Glomerular visceral epithelial cell (primary cell): ENCODE results near the gene SLC6A2.
A peak's percentile ranks its signal among the peaks of the same experiment; 100 is the strongest.
"Not testable (repeated sequence)": the region's sequence is repeated elsewhere in the genome, so short reads cannot be mapped to it uniquely, and the experiment has no call there.

ENCODE experiments used
- DNase-seq: peaks from one replicate; pipeline ENCODE4 v3.0.0-alpha.2; 2016; ENCODE audit errors: extremely low spot score

The SLC6A2 gene

DNA sequence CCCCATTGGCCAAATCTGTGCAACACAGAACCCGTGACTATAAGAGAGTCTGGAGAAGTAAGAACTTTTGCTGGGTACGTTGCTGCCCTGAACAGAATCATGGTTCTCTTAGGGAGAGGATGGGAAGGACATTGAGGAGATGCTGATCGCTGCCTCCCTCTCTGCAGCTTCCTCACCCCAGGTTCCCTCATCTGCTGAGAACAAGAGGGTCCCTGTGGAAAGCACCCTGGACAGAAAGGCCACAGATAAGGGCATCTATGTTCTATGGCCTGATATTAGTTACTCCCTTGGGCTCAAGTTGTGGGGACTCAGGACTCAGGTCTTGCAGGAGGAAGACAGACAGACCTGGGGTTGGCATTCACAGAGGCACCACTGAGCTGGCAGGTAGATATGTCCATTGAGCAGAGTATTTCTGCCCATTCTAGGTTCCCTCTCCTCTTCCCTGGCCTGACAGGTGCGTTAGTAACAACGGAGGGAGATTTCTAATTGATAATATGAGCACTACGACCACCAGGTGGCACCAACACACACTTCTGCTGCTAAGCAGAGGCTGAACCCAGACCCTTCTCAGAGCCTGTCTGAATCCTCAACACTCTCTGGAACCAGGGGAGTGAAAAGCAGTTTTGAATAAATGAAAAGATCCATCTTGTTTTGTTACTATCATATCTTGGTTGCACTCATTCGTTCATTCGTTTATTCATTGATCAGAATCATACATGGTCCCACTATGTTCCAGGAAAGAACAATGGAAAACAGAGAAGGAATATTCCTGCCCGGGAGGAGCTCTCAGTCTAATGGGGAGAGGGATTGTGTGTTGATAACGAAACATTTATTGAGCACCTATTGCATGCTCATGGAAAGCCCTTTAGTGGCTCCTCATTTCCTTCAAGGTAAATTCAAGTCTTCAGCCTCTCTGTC lies 56.4 kb downstream of the SLC6A2 start:
- peak; percentile 40 for DNase-seq

DNA sequence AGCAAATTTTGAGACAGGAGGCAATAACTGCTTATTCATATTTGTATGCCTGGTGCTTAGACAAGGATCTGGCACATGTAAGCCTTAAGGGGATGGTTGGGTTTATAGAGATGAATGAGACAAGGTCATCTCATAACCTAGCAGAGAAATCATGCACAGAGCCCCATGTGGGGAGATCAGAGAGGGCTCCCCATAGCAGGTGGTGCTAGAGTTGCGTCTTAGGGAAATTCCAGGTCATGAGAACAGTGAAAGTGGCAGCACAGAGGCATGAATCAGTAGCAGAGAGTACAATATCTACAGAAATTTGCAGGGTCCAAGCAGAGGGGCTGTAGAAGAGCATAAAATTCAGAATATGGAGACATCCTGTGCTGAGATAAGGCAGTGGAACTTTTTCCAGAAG lies 57.3 kb downstream of the SLC6A2 start:
- no peak for DNase-seq

DNA sequence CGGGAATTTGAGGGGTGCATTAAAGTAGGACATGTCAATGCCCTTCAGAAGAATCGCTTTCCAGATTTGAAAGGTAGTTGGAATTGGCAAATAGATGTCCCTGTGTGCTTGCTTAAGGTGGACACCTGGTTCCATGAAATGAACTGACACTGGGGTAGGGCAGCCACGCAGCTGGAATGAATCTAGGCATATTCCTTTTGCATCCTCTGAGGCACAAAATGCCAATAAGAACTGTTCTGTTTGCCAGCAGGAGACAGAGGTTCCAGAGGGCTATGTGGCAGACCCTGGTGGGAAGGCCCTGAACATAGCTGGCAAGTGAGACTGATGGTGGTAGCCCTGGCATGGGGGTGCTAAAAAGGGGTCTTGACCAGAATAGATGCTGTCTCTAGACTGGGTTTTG lies 61.5 kb downstream of the SLC6A2 start:
- no peak for DNase-seq

DNA sequence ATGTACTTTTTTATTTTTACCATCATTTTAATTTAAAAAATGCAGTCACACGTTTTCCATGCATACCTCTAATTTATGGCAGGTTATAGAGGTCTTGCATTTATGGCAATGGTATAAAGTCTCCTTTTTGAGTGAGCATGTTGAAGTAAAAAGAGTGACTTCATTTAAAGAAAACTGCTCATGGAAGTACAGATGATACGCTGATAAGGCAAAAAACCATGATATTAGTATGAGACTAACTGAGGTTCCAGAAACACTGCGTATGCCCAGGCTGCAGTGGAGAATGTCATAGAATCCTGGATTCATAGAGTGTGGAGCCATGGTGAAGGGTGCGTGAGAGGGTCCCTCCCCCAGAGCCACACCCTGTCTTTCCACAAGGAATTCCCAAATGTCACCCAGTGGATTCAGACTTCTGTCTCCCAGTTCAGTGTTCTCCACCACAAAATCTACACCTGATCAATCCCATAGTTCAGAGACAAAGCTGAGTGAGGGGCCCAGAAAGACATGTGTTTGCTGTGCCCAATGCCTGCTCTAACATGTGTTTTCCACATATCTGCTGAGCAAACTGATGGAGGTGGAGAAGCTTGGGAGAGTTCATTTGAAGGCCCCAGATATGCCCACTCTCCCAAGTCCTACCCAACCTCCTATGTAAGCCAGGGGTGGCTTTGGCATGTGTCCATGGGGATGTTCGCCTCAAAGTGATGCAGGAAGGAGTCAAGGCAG lies 69.4 kb downstream of the SLC6A2 start:
- DNase-seq: no peak

DNA sequence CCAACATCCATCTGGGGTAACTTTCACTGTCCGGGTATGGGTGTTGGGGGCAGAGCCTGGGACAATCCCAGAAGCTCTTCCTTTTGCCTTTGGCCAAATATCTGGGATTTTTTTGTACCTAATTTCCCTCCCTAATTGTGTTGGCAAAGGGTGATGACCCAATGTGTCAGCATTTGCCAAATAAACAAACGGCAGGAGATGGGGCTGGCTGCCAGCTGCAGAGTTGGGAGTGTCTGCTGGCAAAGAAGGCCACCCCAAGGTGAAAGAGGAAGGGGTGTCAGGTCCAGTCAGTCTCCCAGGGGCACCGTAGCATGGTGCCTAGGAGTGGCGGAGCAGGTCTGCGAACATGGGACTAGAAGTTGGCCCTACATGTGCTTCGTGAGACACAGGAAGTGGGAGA lies 73.0 kb downstream of the SLC6A2 start:
- no peak for DNase-seq

DNA sequence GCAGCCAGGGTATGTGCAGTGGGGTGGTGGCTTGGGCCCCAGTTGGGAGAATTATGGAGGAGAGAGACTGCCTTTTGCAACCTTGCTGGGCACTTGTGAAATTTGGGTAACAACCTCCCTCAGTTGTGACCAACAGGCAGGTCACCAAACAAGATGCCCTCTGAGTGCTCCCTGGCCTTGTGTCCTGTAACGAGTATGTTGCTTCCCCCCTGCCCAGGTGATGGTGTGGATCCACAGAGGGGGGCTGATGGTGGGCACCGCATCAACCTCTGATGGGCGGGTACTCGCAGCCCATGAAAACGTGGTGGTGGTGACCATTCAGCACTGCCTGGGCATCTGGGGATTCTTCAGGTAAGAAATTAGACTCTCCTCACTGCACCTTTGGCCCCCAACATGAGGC lies 74.3 kb downstream of the SLC6A2 start:
- no peak for DNase-seq

DNA sequence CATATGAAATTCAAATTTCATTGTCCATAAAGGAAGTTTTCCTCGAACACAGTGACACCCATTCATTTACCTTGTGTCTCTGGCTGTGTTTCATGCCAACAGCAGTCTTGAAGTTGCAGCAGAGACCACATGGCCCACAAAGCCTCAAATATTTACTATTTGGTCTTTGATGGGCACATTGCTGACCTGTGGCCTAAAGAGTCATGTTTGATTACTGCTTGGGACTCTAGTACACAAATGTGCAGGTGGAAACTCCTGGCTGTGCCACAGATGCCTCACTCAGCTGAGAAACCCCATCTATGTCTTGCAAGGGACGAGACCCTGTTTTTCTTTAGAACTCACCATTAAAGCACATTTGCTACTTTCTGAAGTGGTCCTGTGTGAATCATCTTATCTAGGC lies 76.7 kb downstream of the SLC6A2 start:
- no peak for DNase-seq

DNA sequence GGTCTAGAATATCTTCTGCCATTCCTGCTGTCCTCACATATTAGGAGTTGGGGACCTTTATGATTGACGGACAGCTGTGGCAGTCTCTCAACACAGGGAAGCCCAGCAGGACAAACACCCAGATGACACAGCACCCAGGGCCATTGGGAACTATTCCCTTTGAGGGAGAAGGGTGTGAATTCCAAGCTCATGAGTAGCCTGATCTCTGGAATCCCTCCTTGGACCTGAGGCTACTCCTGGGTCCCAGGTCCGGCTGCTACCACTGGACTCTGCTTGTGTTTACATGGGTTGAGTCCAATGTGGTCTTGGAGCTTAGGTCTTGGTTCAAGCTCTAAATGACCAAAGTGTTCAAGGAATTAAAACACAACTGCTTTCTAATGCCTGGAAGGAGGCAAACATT lies 78.9 kb downstream of the SLC6A2 start:
- no peak for DNase-seq

DNA sequence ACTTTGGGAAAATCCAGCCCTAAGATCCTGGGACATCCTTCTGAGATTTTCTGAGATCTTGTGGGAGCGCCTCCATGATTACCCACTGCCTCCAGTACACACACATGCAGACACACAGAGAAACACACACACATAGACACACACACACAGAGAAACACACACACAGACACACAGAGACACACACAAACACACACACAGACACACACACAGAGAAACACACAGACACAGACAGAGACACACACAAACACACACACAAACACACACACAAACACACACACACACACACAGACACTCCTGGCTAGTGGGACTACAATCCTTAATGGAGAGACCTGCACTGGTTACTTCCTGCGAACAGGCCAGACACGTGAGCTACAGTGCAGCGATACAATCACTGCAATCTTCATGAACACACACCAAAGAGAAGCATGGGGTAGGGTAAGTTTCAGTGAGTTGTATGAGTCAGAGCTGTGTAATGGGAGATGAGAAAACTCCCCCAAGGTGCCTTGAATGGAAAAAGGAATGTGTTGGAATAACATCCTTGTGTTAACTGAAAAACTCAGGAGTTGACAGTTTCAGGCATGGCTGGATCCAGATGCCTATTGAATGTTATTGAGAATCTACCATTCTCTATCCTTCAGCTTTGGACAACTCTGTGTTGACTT lies 79.5 kb downstream of the SLC6A2 start:
- no peak for DNase-seq

DNA sequence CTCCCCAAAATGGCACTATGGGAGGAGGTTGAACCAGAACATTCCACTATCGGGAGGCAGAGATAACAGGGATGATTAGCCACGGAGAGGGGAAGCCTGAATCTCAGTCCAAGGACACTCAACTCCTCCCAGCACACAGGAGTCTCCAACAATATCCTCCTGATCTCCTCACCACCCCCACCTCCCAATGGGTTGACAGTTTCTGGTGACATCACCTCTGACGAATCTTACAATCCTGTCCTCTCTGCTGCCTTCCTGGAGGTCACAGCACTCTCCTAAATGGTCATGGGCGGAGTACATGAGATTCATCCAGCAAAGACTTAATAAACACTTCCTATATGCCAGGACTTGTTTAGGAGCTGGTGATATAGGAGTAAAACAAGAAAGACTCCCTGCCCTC lies 80.9 kb downstream of the SLC6A2 start:
- no peak for DNase-seq

DNA sequence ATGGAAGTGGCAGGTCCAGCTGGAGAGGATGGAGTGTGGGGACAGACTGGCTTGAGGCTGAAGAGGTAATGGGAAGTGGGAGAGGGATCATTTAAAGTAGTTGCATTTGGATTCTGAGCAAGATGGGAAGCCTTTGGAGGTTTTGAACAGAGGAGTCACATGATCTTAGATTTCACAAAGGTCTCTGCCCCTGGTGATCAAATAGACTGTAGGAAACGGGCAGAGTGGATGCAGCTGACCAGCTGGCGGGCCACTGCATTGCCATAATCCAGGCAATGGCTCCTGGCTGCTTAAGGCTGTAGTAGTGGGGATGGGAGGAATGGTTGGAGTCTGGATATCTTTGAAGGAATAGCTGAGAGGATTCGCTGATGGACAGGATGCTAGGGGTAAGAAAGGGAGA lies 81.5 kb downstream of the SLC6A2 start:
- DNase-seq: no peak

DNA sequence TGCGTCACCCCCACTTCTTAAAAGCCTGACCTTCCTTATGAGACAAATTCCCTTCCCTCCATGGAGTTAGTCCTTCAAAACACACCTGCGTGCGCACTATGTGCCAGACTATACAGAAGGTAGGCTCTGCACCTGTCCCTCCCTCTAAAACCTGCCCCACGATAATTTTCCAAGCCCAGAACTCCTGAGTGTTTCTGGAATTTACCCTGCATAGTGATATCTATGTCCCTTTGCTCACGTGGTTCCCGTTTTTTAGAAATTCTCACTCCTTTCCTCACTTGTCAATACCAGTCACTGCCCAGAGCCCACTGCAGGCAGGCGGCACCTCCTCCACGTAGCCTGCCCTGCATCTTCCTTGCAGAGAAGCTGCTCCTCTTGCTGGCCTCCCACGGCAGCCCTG lies 82.2 kb downstream of the SLC6A2 start:
- DNase-seq: no peak

DNA sequence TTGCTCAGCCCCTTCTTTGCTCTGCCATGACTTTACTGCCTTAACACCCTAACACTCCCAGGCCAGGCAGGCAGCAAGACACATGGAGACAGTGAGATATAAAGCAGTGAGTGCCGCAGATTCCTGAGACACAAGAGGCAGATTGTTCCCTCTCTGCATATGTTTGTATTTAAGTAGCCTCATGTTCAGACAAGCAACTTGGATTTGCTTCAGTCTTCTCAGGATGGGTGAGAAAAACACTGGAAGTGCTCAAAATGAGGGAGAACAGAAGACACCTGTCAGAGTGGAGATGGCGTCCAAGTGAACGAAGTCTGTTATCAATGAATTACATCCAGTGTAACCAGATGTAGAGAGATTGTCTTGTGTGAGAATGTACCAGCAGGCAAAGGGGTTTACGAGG lies 90.3 kb downstream of the SLC6A2 start:
- no peak for DNase-seq

DNA sequence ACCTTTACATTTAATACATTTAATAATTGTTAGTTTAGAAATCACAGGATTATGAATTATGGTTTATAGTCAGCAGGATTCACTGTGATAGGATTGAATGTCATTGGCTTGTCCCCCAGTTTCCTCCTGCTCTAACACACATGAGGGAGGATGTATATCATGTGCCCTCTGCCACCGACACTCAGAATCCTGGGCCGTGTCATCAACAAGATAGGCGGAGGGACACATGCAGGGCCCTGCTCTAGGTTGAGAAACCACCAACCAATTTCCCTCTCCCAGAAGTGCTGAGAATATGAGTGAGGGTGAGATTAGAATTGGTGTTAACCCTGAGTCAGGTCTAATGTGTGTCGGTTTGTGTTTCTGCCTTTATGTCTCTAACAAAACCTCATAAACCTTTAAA lies 92.0 kb downstream of the SLC6A2 start:
- DNase-seq: no peak

DNA sequence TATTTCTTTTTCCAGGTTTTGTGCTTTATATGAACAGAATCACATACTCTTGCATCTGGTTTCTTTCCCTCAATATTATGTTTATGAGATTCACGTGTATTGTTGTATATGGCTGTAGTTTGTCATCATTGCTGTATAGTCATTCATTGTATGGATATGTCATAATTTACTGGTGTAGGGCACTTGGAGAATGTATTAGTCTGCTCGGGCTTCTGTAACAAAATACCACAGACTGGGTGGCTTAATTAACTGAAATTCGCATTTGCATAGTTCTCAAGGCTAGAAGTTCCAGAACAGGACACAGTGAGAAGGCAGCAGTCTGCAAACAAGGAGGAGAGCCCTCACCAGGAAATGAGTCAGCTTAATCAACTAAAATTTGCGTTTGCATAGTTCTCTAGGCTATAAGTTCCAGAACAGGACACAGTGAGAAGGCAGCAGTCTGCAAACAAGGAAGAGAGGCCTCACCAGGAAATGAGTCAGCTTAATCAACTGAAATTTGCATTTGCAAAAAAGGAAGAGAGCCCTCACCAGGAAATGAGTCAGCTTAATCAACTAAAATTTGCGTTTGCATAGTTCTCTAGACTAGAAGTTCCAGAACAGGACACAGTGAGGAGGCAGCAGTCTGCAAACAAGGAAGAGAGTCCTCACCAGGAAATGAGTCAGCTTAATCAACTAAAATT lies 96.8 kb downstream of the SLC6A2 start:
- DNase-seq: not testable (repeated sequence)

DNA sequence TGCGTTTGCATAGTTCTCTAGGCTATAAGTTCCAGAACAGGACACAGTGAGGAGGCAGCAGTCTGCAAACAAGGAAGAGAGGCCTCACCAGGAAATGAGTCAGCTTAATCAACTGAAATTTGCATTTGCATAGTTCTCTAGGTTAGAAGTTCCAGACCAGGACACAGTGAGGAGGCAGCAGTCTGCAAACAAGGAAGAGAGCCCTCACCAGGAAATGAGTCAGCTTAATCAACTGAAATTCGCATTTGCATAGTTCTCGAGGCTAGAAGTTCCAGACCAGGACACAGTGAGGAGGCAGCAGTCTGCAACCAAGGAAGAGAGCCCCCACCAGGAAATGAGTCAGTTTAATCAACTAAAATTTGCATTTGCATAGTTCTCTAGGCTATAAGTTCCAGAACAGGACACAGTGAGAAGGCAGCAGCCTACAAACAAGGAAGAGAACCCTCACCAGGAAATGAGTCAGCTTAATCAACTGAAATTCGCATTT lies 97.4 kb downstream of the SLC6A2 start:
- not testable (repeated sequence) for DNase-seq
